Mesendoderm (in vitro differentiated cells): ENCODE data around the gene HKDC1.
"Not testable (repeated sequence)": the region's sequence is repeated elsewhere in the genome, so short reads cannot be mapped to it uniquely, and the experiment has no call there.

Experiments used
- DNase-seq: peaks from one replicate; pipeline ENCODE4 v3.0.0; 2013
- H2AK5ac ChIP-seq: 2 replicates; pipeline ENCODE4 v1.6.1; 2013; ENCODE audit warnings: low read length, inconsistent platforms
- H2BK120ac ChIP-seq: 2 replicates; pipeline ENCODE4 v1.6.1; 2013; ENCODE audit warnings: low read depth, mild to moderate bottlenecking, low read length, moderate library complexity, mixed read lengths
- H2BK15ac ChIP-seq: replicated peaks from 2 replicates; pipeline ENCODE4 v1.6.1; 2013; ENCODE audit warnings: low read depth, mild to moderate bottlenecking, moderate library complexity
- H2BK5ac ChIP-seq: 2 replicates; pipeline ENCODE4 v1.6.1; 2013; ENCODE audit warnings: low read length, inconsistent platforms
- H3K18ac ChIP-seq: 2 replicates; pipeline ENCODE4 v1.6.1; 2013; ENCODE audit warnings: mild to moderate bottlenecking, low read length, mixed read lengths
- H3K23ac ChIP-seq: one replicate; pipeline ENCODE4 v1.6.1; 2013; ENCODE audit warnings: low read length
- H3K27ac ChIP-seq: 2 replicates; pipeline ENCODE4 v1.5.1; 2013; ENCODE audit warnings: low read depth, mild to moderate bottlenecking, inconsistent platforms, low read length, moderate library complexity
- H3K27me3 ChIP-seq: 2 replicates; pipeline ENCODE4 v1.6.1; 2013; ENCODE audit warnings: low read length, control low read depth, mild to moderate bottlenecking, inconsistent platforms; ENCODE audit not compliant: insufficient read depth, poor library complexity
- H3K36me3 ChIP-seq: 2 replicates; pipeline ENCODE4 v1.6.1; 2013; ENCODE audit warnings: low read length, inconsistent platforms; ENCODE audit not compliant: control insufficient read depth, insufficient read depth
- H3K4ac ChIP-seq: one replicate; pipeline ENCODE4 v1.6.1; 2013; ENCODE audit warnings: low read depth, mild to moderate bottlenecking, low read length, moderate library complexity
- H3K4me1 ChIP-seq: 2 replicates; pipeline ENCODE4 v1.6.1; 2013; ENCODE audit warnings: low read depth, low read length, inconsistent platforms; ENCODE audit not compliant: control insufficient read depth
- H3K4me2 ChIP-seq: 2 replicates; pipeline ENCODE4 v1.6.1; 2013; ENCODE audit warnings: low read length
- H3K4me3 ChIP-seq: 2 replicates; pipeline ENCODE4 v1.5.1; 2013; ENCODE audit warnings: mild to moderate bottlenecking, low read length
- H3K56ac ChIP-seq: one replicate; pipeline ENCODE4 v1.6.1; 2013; ENCODE audit warnings: low read length
- H3K79me1 ChIP-seq: 2 replicates; pipeline ENCODE4 v1.6.1; 2013; ENCODE audit warnings: low read length, inconsistent platforms
- H3K79me2 ChIP-seq: 2 replicates; pipeline ENCODE4 v1.6.1; 2013; ENCODE audit warnings: mild to moderate bottlenecking, low read length; ENCODE audit not compliant: control insufficient read depth, insufficient read depth
- H3K9ac ChIP-seq: 2 replicates; pipeline ENCODE4 v1.6.1; 2013; ENCODE audit warnings: low read length, inconsistent platforms
- H4K5ac ChIP-seq: one replicate; pipeline ENCODE4 v1.6.1; 2013; ENCODE audit warnings: low read length
- H4K8ac ChIP-seq: one replicate; pipeline ENCODE4 v1.6.1; 2013; ENCODE audit warnings: low read depth, mild to moderate bottlenecking, control low read depth, low read length, moderate library complexity
- WGBS: extraction: QIAGEN DNeasy Blood & Tissue Kit; methylation state at CpG from one replicate; pipeline ENCODE4 v1.1.7; 2013; ENCODE audit warnings: low lambda C conversion rate, missing lambda C conversion rate; ENCODE audit not compliant: insufficient coverage; ENCODE audit errors: extremely low coverage; 5-methylcytosine and 5-hydroxymethylcytosine counted together

The HKDC1 gene

GRCh38 chr10:69278446-69278963 is 58.4 kb downstream of the HKDC1 start, which contains the start of gene HK1:
Gene HK1 (plus strand): TSS chr10:69278496.
- H3K4me2 ChIP-seq: no peak within 1 kb of the TSS
- H3K36me3 ChIP-seq: no peaks in the 10 kb centered on the region
- peak within 1 kb of the TSS; percentile 51 for H3K27ac ChIP-seq
- peak within 1 kb of the TSS; percentile 47 for H4K5ac ChIP-seq
- peak within 1 kb of the TSS; percentile 86 for H2BK5ac ChIP-seq
- no CpG with 5 or more reads among the region's 11 CpGs for WGBS
- peak within 1 kb of the TSS; percentile 25 for H3K9ac ChIP-seq
- H3K79me2 ChIP-seq: no peaks in the 10 kb centered on the region
- no peak within 1 kb of the TSS for H3K23ac ChIP-seq
- no peaks in the 10 kb centered on the region for H3K79me1 ChIP-seq
- H3K56ac ChIP-seq: peak within 1 kb of the TSS; percentile 84
- H3K4me3 ChIP-seq: no peak within 1 kb of the TSS
- peak within 1 kb of the TSS; percentile 94 for H2BK15ac ChIP-seq
- H2AK5ac ChIP-seq: peak within 1 kb of the TSS; percentile 78
- peak; percentile 90 for DNase-seq
- H4K8ac ChIP-seq: no peak within 1 kb of the TSS
- peaks cover 12% of the 10 kb centered on the region for H3K4me1 ChIP-seq
- peak within 1 kb of the TSS; percentile 95 for H2BK120ac ChIP-seq
- peak within 1 kb of the TSS; percentile 91 for H3K4ac ChIP-seq
- H3K27me3 ChIP-seq: no peaks in the 10 kb centered on the region
- H3K18ac ChIP-seq: peak within 1 kb of the TSS; percentile 92

GRCh38 chr10:69279110-69279509 is 59.0 kb downstream of the HKDC1 start:
- Histone ChIP-seq H3K56ac (peak overlapping the region; percentile 17), H3K23ac (no peak overlapping the region), H3K4me2 (no peak overlapping the region), H3K4ac (peak overlapping the region; percentile 91), H3K18ac (peak overlapping the region; percentile 68), H3K4me1 (peaks cover 14% of the 10 kb centered on the region), H2BK15ac (peak overlapping the region; percentile 94), H2AK5ac (peak overlapping the region; percentile 0), H3K79me1 (no peaks in the 10 kb centered on the region), H3K27ac (peak overlapping the region; percentile 26), H4K5ac (no peak overlapping the region), H3K4me3 (no peak overlapping the region), H4K8ac (no peak overlapping the region), H3K79me2 (no peaks in the 10 kb centered on the region), H2BK120ac (peak overlapping the region; percentile 95), H2BK5ac (peak overlapping the region; percentile 64), H3K27me3 (no peaks in the 10 kb centered on the region), H3K9ac (no peak overlapping the region), H3K36me3 (no peaks in the 10 kb centered on the region)
- no peak for DNase-seq
- no CpG with 5 or more reads among the region's 2 CpGs for WGBS

- Histone ChIP-seq H3K79me1 (no peaks in the 10 kb centered on the region), H2BK120ac (no peak overlapping the region), H2AK5ac (no peak overlapping the region), H2BK15ac (no peak overlapping the region), H3K4me2 (no peak overlapping the region), H2BK5ac (no peak overlapping the region), H3K18ac (no peak overlapping the region), H3K4me1 (peaks cover 17% of the 10 kb centered on the region), H3K4ac (no peak overlapping the region), H3K36me3 (no peaks in the 10 kb centered on the region), H4K5ac (no peak overlapping the region), H4K8ac (no peak overlapping the region), H3K56ac (no peak overlapping the region), H3K9ac (no peak overlapping the region), H3K4me3 (no peak overlapping the region), H3K23ac (no peak overlapping the region), H3K79me2 (no peaks in the 10 kb centered on the region), H3K27me3 (no peaks in the 10 kb centered on the region), H3K27ac (no peak overlapping the region)
- WGBS: no CpG with 5 or more reads among the region's 8 CpGs
- DNase-seq: no peak
These were observed 61.6 kb downstream of the HKDC1 start for GRCh38 chr10:69281507-69282413.

GRCh38 chr10:69284402-69284801 is 64.3 kb downstream of the HKDC1 start:
- H3K4ac ChIP-seq, H3K27me3 ChIP-seq, H2AK5ac ChIP-seq, H3K23ac ChIP-seq, H3K4me2 ChIP-seq, H3K56ac ChIP-seq, H3K4me3 ChIP-seq, H2BK15ac ChIP-seq, H3K79me2 ChIP-seq, H4K5ac ChIP-seq, H3K9ac ChIP-seq, H3K36me3 ChIP-seq, H3K4me1 ChIP-seq, H3K79me1 ChIP-seq, H3K18ac ChIP-seq, DNase-seq, H4K8ac ChIP-seq, H2BK5ac ChIP-seq, H3K27ac ChIP-seq, H2BK120ac ChIP-seq: not testable (repeated sequence)
- no CpG with 5 or more reads among the region's 6 CpGs for WGBS

- Histone ChIP-seq H3K56ac (peak overlapping the region; percentile 44), H4K8ac (no peak overlapping the region), H2BK5ac (no peak overlapping the region), H2AK5ac (no peak overlapping the region), H3K79me1 (no peaks in the 10 kb centered on the region), H3K4me3 (no peak overlapping the region), H3K27ac (no peak overlapping the region), H4K5ac (no peak overlapping the region), H3K4me1 (peaks cover 5% of the 10 kb centered on the region), H3K79me2 (no peaks in the 10 kb centered on the region), H2BK15ac (no peak overlapping the region), H3K4ac (no peak overlapping the region), H3K23ac (no peak overlapping the region), H3K9ac (no peak overlapping the region), H2BK120ac (no peak overlapping the region), H3K4me2 (no peak overlapping the region), H3K18ac (no peak overlapping the region), H3K27me3 (no peaks in the 10 kb centered on the region), H3K36me3 (no peaks in the 10 kb centered on the region)
- no CpG with 5 or more reads among the region's 4 CpGs for WGBS
- peak; percentile 38 for DNase-seq
These were observed 65.6 kb downstream of the HKDC1 start for GRCh38 chr10:69285699-69286098.
